ENCODE data around the gene SLC25A21. TPM values are rescaled to one million over a fixed set of nuclear protein-coding genes. Genes with fewer than 3 reads are reported as not detected.

SLC25A21 gene
- total RNA-seq, 4 donors from 2014 or later, result 0.67 to 2.1 (median 0.91) TPM

- intact Hi-C loops (cut with DNase I), result no loop called here
- no peak overlapping the region for H3K4me3 ChIP-seq
- H3K9me3 ChIP-seq, result no peaks in the 10 kb centered on the region
- TF ChIP-seq POLR2A (IDR thresholded peaks at IDR 0.05) (no peak), CTCF (IDR thresholded peaks at IDR 0.05) (no peak)
- no peaks in the 10 kb centered on the region for H3K4me1 ChIP-seq
- no peak for DNase-seq
- H3K36me3 ChIP-seq, result no peaks in the 10 kb centered on the region
- no peaks in the 10 kb centered on the region for H3K27me3 ChIP-seq
- WGBS, 2 donors, result 58 to 59% methylated on average over 5 of the region's 5 CpGs
- H3K27ac ChIP-seq, result no peak overlapping the region
Measured at GRCh38 chr14:37093364-37093763, 79.0 kb downstream of the SLC25A21 start.

- intact Hi-C loops (cut with DNase I), result no loop called here
Measured at GRCh38 chr14:37091651-37092050, 80.8 kb downstream of the SLC25A21 start.

GRCh38 chr14:37090026-37090425 is 82.4 kb downstream of the SLC25A21 start:
- Histone ChIP-seq H3K27me3 (no peaks in the 10 kb centered on the region), H3K4me1 (no peaks in the 10 kb centered on the region), H3K4me3 (no peak overlapping the region), H3K36me3 (no peaks in the 10 kb centered on the region), H3K27ac (no peak overlapping the region), H3K9me3 (no peaks in the 10 kb centered on the region)
- TF ChIP-seq CTCF (IDR thresholded peaks at IDR 0.05), result no peak
- TF ChIP-seq POLR2A (IDR thresholded peaks at IDR 0.05), result no peak
- intact Hi-C loops (cut with DNase I), result no loop called here
- no peak for DNase-seq
- WGBS, 2 donors, result 48 to 79% methylated on average over 4 to 6 of the region's 6 CpGs

More at GRCh38 chr14:37091651-37092050, 80.8 kb downstream of the SLC25A21 start:
- TF ChIP-seq POLR2A (IDR thresholded peaks at IDR 0.05), result no peak
- no peak for TF ChIP-seq CTCF (IDR thresholded peaks at IDR 0.05)
- Histone ChIP-seq H3K4me3 (no peak overlapping the region), H3K27me3 (no peaks in the 10 kb centered on the region), H3K9me3 (no peaks in the 10 kb centered on the region), H3K27ac (no peak overlapping the region), H3K36me3 (no peaks in the 10 kb centered on the region), H3K4me1 (no peaks in the 10 kb centered on the region)
- no peak for DNase-seq
- WGBS, 2 donors, result 79 to 85% methylated on average over 3 of the region's 3 CpGs

GRCh38 chr14:37089410-37089809 is 83.0 kb downstream of the SLC25A21 start:
- H3K27me3 ChIP-seq, result no peaks in the 10 kb centered on the region
- no peak overlapping the region for H3K27ac ChIP-seq
- H3K9me3 ChIP-seq, result no peaks in the 10 kb centered on the region
- TF ChIP-seq POLR2A (IDR thresholded peaks at IDR 0.05), result no peak
- TF ChIP-seq CTCF (IDR thresholded peaks at IDR 0.05), result no peak
- no peak overlapping the region for H3K4me3 ChIP-seq
- WGBS, 2 donors, result 46 to 54% methylated on average over 3 of the region's 3 CpGs
- no peaks in the 10 kb centered on the region for H3K4me1 ChIP-seq
- intact Hi-C loops (cut with DNase I), result no loop called here
- H3K36me3 ChIP-seq, result no peaks in the 10 kb centered on the region
- no peak for DNase-seq

GRCh38 chr14:37088356-37089215 is 83.8 kb downstream of the SLC25A21 start:
- Histone ChIP-seq H3K27me3 (no peaks in the 10 kb centered on the region), H3K4me1 (no peaks in the 10 kb centered on the region), H3K27ac (no peak overlapping the region), H3K36me3 (no peaks in the 10 kb centered on the region), H3K9me3 (no peaks in the 10 kb centered on the region), H3K4me3 (no peak overlapping the region)
- no peak for DNase-seq
- no peak for TF ChIP-seq CTCF (IDR thresholded peaks at IDR 0.05)
- no peak for TF ChIP-seq POLR2A (IDR thresholded peaks at IDR 0.05)
- intact Hi-C loops (cut with DNase I), result no loop called here
- 65 to 72% methylated on average over 9 of the region's 9 CpGs for WGBS, 2 donors

Data from esophagus squamous epithelium (tissue), 5 donors.